Measurements from ENCODE around the gene LCN2.
A peak's percentile ranks its signal among the peaks of the same experiment; 100 is the strongest.

Gene LCN2

DNA sequence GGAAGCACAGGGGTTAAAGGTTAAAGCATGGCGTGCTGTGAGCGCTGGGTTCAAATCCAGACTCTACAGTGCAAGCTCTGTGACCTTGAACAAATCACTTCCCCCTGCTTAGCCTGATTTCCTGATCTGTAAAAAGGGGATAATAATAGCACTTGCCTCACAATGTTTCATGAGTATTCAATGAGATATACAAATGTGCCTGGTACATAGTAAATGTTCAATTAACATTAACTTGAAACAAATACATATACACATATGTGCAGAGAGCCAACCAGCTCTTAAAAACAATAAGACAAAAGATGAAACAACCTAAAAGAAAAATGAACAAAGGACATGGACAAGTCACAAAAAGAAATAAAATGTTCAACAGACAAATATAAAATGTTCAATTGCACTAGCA is 38.1 kb downstream of the LCN2 start:
- H3K4me3 ChIP-seq (ENCODE audit: low read depth, low read length), result no peak overlapping the region
- DNase-seq (ENCODE audit: low read depth), result no peak
- TF ChIP-seq, protein P1, sequence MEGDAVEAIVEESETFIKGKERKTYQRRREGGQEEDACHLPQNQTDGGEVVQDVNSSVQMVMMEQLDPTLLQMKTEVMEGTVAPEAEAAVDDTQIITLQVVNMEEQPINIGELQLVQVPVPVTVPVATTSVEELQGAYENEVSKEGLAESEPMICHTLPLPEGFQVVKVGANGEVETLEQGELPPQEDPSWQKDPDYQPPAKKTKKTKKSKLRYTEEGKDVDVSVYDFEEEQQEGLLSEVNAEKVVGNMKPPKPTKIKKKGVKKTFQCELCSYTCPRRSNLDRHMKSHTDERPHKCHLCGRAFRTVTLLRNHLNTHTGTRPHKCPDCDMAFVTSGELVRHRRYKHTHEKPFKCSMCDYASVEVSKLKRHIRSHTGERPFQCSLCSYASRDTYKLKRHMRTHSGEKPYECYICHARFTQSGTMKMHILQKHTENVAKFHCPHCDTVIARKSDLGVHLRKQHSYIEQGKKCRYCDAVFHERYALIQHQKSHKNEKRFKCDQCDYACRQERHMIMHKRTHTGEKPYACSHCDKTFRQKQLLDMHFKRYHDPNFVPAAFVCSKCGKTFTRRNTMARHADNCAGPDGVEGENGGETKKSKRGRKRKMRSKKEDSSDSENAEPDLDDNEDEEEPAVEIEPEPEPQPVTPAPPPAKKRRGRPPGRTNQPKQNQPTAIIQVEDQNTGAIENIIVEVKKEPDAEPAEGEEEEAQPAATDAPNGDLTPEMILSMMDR (IDR thresholded peaks at IDR 0.05; ENCODE audit: low read depth, low read length, missing control alignments), result no peak

DNA sequence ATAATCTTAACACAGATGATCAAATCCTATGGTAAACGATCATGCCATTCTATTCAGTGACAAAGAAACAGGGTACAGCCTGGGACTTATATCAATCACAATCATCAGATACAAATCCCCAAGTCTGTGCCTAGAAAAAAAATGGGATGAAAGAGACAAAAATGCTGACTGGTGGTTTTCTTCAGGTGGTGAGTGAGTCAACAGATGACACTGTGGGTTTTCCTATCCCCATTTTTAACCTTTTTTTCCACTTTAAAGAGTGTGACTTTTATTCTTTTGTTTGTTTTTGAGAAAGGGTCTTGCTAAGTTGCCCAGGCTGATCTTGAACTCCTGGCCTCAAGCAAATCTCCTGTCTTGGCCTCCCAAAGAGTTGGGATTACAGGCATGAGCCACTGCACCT is 39.0 kb downstream of the LCN2 start:
- TF ChIP-seq, protein P1 (IDR thresholded peaks at IDR 0.05; ENCODE audit: low read depth, low read length, missing control alignments), result no peak
- no peak for DNase-seq (ENCODE audit: low read depth)
- no peak overlapping the region for H3K4me3 ChIP-seq (ENCODE audit: low read depth, low read length)

DNA sequence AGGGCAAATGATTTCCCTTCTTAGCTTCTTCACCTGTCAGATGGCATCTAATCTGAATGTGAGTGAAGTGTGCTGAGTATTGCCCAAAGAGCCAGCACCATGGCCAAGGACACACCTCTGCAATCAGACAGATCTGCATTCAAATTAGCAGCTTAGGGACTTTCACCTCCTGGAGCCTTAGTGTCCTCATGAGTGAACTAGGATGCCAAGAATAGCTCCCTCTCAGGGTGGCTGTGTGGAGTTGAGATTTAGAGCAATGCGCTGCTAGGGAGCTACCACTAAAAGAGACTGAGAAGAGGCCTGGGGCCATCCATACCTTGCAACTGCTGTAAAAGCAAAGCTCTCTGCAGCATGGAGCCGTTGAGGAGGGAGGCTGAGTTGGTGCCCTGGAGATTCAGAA is 40.8 kb downstream of the LCN2 start:
- TF ChIP-seq, protein P1 (IDR thresholded peaks at IDR 0.05; ENCODE audit: low read depth, low read length, missing control alignments), result peak; percentile 7
- no peak for DNase-seq (ENCODE audit: low read depth)
- H3K4me3 ChIP-seq (ENCODE audit: low read depth, low read length), result peak overlapping the region; percentile 69

DNA sequence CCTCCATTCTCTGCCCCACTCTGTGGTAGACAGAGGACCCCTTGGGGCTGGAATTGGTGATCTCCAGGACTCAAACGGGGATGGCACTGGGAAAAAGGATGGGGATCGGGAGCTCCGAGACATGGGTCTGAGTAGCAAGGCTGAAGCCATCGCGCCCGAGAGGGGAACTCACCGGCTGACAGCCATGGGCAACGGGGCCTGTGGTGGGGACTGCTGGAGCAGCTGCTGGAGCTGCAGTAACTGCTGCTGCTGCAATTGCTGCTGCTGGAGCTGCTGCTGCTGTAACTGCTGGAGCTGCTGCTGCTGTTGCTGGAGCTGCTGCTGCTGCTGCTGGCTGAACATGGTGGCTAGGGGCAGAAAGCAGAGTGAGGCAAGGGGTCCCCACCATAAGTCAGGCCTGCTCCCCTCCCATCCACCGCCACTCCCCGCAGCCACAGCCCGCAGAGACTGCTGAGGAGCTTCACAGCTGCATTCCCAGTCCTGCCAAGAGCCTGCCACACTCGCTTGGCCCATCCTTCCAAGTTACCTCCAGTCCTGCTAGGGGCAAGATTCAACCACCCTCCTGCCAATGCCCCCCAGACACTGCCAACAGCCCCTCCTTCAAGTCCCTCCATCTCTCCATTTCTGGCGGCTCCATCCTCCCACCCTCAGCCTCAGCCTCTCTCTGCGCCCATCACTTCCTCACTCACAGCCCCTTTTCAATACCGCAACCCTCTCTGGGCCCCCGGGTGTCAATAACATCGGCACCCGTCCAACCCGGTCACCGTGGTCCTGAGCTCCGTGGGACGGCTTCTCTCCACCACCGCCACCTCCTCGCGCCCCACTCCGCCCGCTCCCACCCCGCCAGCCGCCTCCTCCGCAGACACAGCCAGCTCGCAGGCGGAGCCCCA is 41.5 kb downstream of the LCN2 start:
- no peak for DNase-seq (ENCODE audit: low read depth)
- TF ChIP-seq, protein P1 (IDR thresholded peaks at IDR 0.05; ENCODE audit: low read depth, low read length, missing control alignments), result no peak
- peak overlapping the region; percentile 69 for H3K4me3 ChIP-seq (ENCODE audit: low read depth, low read length)

DNA sequence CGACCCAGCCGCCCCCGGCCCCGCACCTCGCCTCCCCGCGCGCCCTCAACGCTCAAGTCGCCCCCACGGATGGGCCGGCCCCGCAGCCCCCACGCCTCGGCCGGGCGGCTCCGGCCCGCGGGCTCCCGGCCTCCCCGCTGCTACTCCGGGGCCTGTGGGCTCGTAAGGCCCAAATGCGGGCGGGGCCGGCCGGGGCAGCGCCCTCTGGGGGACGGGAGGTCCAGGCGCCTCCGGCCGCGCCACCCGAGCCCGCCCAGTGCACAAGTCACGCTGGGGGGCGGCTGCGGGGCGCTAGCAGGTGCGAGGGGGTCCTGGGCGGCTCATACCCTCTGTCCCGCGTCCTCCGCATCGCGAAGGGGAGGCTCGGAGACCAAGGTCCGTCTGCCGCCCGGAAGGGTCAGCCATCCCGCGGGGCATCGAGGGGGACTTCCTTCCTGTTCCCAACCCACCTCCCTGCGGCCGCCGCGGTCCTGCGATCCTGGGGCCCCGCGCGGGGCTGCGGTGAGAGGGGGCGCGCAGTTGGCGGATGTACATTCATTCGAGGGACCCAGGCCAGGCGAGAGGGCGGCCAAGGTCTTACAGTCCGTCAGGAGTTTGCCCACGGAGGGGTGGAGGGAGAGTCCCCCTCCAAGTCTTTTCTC is 42.3 kb downstream of the LCN2 start, which contains the start of gene CIZ1:
CIZ1 (minus strand) TSS at position 167 of the 641 bp plus-strand sequence. CDS start 715 bp downstream, outside the sequence.
- H3K4me3 ChIP-seq (ENCODE audit: low read depth, low read length), result peak within 1 kb of the TSS; percentile 69
- TF ChIP-seq, protein P1 (IDR thresholded peaks at IDR 0.05; ENCODE audit: low read depth, low read length, missing control alignments), result peak; percentile 64
- peak; percentile 42 for DNase-seq (ENCODE audit: low read depth)

DNA sequence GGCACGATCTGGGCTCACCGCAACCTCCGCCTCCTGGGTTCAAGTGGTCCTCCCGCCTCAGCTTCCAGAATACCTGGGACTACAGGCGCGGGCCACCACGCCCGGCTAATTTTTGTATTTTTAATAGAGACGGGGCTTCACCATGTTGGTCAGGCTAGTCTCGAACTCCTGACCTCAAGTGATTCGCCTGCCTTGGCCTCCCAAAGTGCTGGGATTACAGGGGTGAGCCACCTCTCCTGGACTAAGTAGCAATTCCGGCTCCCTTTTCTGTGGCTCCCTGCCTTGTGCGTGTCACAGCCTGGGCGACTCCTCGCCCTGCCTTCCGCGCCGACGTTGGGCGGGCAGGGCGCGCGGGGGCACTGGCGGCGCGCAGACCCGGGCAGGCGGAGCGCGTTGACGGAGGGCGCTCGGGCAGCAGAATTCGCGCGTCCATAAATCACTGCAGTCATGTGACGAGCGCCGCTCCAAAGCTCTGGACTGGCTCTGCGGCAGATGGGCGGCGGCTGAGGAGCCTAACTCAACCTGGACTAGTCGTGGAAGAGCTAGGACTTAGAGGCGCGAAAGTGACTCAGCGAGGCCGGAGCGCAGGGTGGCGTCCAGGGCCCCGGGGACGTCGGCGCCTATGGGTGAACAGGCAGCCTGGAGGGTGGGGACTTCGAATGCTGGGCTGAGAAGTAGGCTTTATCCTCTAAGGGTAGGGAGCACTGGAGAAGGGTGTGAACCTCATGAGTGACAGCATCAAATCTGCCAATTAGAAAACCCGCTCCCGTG is 43.5 kb downstream of the LCN2 start:
- peak; percentile 21 for DNase-seq (ENCODE audit: low read depth)
- TF ChIP-seq, protein P1 (IDR thresholded peaks at IDR 0.05; ENCODE audit: low read depth, low read length, missing control alignments), result peak; percentile 40
- peak overlapping the region; percentile 69 for H3K4me3 ChIP-seq (ENCODE audit: low read depth, low read length)

All from GM12864 (cell line).